ENCODE data around the gene CADM4.

- TF ChIP-seq CTCF (IDR thresholded peaks at IDR 0.05): no peak
- TF ChIP-seq POLR2AphosphoS5 (IDR thresholded peaks at IDR 0.05): no peak
- no peak for TF ChIP-seq POLR2A (IDR thresholded peaks at IDR 0.05)
Observed at GRCh38 chr19:43578787-43579186, 60.9 kb downstream of the CADM4 start.
